NCI-H187 treated with DMSO at 0.1 percent for 48 hours (cell line): Measurements from ENCODE around the gene SMIM44.

ENCODE experiments used
- DNase-seq: peaks from one replicate; lab custom pipeline; 2025; lab: John Stamatoyannopoulos, UW

SMIM44 gene

GRCh38 chr19:3483226-3483628, at the start of gene SMIM44:
Gene SMIM44, minus strand, starts transcription at chr19:3483441. Its CDS starts 38 bp downstream, at chr19:3483403.
- DNase-seq = no peak

GRCh38 chr19:3533033-3533432, 49.8 kb upstream of the SMIM44 start:
- DNase-seq = no peak

- no peak for DNase-seq
These were observed 49.0 kb upstream of the SMIM44 start for GRCh38 chr19:3532154-3532786.

DNA sequence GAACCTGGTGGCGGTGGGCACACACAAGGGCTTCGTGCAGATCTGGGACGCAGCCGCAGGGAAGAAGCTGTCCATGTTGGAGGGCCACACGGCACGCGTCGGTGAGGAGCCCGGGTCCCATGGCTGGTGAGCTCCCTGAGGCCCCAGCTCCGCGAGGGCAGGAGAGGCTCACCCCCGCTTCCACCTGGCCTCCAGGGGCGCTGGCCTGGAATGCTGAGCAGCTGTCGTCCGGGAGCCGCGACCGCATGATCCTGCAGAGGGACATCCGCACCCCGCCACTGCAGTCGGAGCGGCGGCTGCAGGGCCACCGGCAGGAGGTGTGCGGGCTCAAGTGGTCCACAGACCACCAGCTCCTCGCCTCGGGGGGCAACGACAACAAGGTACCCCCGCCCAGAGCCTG, 48.5 kb upstream of the SMIM44 start:
- no peak for DNase-seq

DNA sequence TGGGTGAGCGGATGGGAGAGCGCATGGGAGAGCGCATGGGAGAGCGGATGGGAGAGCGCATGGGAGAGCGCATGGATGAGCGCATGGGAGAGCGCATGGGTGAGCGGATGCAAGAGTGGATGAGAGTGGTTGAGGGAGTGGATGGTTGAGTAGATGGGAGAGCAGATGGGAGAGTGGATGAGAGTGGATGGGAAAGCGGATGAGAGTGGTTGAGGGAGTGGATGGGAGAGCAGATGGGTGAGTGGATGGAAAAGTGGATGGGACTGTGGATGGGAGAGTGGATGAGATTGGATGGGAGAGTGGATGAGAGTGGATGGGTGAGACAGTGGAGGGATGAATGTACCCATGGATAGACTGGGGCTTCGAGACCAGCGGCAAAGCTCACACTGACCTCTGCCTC, 47.1 kb upstream of the SMIM44 start:
- DNase-seq = no peak

- DNase-seq = peak; percentile 49
These were observed 46.1 kb upstream of the SMIM44 start for GRCh38 chr19:3529299-3529698.

DNA sequence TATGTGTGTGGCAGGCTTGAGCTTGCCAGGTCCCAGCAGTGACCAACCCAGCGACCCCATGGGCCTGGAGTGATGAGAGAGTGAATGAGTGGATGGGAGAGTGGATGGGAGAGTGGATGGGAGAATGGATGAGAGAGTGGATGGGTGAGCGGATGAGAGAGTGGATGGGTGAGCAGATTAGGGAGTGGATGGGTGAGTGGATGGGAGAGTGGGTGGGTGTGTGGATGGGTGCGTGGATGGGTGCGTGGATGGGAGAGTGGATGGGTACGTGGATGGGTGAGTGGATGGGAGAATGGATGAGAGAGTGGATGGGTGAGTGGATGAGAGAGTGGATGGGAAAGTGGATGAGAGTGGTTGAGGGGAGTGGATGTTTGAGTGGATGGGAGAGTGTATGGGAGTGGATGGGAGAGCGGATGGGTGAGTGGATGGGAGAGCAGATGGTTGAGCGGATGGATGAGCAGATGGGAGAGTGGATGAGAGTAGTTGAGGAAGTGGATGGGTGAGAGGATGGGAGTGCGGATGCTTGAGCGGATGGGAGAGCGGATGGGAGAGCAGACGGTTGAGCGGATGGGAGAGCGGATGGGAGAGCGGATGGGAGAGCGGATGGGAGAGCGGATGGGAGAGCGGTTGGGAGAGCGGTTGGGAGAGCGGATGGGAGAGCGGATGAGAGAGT, 45.4 kb upstream of the SMIM44 start:
- no peak for DNase-seq

- no peak for DNase-seq
These were observed 44.8 kb upstream of the SMIM44 start for GRCh38 chr19:3528080-3528479.

GRCh38 chr19:3527238-3527910, 44.1 kb upstream of the SMIM44 start:
- DNase-seq = no peak

DNA sequence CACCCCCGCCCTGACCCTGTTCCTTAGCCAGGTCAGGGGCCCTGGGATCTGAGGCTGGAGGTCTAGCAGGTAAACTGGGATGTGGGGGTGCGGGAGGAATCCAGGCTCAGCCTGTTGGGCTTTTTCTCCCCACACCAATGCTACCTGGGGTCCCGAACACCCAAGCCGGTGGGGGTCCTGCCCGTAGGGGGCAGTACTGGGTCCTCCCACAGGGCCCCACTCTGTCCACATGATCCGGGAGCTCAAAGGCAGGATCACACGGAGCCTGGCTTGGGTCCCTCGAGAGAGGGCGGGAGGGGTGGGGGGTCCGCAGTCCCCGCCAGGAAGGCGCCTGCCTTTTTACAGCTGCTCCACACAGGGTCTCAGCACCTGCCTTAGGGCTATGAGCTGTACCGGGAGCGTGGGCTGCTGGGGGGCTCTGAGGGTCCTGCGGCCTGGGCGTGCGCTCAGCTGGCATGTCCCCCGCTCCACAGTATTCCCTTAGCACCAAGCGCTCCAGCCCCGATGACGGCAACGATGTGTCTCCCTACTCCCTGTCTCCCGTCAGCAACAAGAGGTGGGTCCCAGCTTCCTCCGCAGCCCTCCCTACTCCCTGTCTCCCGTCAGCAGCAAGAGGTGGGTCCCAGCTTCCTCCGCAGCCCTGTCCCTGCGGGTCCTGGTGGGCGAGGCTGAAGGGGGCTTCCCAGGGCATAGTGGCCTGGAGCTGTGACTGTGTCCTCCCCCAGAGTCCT, 43.4 kb upstream of the SMIM44 start:
- DNase-seq = no peak

DNA sequence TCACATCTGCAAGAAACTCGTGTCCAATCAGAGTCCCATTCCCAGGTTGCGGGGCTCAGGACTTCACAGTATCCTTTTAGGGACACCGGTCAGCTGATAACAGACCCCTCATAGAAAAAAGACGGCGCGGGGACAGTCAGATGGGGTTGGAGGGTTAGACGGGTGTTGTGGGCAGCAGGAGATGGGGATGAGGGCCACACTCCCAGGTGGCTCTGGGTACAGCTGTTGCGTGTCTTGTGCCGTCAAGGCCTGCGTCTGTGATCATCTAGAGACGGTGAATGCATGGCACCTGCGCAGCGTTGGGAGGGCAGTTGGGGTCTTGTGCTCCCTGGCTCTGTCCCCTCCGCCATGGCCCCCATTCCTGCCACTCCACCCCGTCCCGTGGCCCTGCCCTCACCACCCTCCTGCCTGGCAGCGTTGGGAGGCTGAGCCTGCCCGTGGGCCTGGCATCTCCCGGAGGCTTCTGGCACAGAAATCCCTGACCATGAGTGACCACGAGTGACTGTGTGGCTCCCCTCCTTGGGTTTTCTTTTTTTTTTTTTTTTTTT, 41.7 kb upstream of the SMIM44 start:
- no peak for DNase-seq

- no peak for DNase-seq
These were observed 41.0 kb upstream of the SMIM44 start for GRCh38 chr19:3524078-3524842.

- DNase-seq = no peak
These were observed 40.3 kb upstream of the SMIM44 start for GRCh38 chr19:3523361-3524077.

DNA sequence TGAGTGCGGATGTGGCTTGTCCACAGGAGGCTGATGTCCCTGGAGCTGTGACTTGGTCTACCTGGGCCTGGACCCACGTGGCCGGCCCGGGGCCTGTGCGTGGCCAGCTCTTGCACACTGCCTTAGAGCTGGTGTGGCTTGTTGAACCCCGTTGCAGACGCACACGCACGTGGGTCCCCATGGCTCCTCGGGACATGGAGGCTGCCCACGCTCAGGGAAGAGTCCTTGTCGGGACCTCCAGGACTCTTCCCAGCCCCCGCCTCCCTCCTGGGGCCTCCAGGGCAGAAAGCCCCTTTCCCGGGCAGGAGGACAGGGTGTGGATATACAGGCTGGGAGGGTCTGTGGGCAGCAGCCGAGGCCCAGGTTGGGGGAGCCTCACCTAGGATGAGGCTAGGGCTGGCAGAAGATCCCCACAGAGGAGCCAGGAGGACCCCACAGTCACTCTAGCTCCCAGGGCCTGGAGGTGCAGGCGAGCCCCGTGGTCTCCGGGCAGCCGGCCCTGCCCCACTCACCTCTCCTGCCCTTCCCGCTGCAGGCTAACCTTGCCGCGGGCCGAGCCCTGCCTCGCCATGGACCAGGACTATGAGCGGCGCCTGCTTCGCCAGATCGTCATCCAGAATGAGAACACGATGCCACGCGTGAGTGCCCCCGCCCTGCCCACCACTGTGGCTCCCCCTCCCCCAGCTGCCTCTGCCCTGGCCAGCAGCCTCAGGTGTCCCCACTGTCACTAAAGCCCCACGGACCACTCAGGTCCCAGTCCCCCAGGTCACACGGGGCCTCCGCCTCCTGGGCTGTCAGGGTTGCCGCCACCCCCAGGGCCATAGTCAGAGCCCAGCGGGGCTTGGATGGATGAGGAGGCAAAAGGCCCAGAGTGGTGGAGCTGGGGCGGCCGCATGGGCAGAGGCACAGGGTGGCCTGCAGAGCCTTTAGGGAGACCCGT, 39.5 kb upstream of the SMIM44 start:
- DNase-seq = no peak

GRCh38 chr19:3521104-3521445, 37.8 kb upstream of the SMIM44 start:
- DNase-seq = no peak

DNA sequence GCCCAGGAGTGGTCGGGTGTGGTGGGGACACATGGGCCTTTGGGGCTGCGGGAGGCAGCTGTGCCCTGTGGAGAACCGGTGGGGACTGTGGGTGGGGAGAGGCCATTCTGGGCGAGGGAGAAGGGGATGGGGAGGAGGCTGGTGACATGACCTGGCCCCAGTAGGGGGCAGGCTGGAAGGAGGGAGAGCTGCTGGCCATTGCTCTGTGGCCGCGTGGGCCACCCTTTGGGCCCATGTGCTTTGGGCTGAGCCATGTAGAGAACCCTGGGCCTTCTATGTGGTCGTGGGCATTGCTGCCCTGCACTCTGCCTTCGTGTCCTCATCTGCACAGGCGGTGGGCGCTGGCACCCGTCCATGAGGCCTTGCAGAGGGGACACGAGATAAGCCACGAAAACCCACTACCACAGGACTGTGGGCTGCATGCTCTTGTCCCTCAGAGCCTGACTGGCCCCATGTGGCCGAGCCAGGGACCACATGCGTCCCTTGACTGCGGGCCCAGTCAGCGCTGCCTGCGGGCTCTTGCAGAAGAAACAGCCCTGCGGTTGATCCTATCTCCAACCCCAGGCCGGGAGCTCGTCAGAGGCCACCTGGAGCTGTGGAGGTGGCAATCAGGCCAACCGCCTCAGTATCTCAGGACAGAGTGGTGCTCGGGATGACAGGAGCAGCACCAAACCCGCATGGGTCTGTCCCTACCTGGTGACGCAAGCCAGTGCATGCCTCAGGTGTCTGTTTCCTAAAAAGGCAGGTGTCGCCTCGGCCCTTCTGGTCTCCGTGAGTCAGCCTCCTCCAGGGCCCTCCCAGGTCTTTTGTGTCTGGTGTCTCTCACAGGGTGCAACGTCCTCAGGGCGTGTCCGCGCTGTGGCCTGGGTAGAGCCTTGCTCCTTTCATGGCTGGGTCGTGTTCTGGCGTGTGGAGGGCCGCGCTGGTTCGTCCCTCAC, 37.2 kb upstream of the SMIM44 start:
- no peak for DNase-seq

- no peak for DNase-seq
These were observed 35.9 kb upstream of the SMIM44 start for GRCh38 chr19:3519126-3519525.

DNA sequence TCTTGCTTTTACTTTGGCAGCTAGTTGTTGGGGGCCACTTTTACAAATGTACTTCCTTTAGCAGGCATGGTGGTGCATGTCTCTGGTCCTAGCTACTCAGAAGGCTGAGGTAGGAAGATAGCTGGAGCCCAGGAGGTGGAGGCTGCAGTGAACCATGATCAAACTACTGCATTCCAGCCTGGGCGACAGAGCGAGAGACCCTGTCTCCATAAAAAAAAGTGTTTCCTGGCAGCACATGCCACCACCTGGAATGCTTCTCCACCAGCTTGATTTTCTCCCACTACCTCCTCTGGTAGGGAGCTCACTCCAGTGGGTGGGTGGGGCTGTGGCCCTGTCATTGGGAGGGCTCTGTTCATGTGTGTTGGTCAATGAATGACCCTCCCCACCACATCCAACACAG, 35.4 kb upstream of the SMIM44 start:
- DNase-seq = no peak

- no peak for DNase-seq
These were observed 35.0 kb upstream of the SMIM44 start for GRCh38 chr19:3518255-3518654.
